ENCODE data around the gene AP2B1. TPM values are rescaled to one million over a fixed set of nuclear protein-coding genes. Genes with fewer than 3 reads are reported as not detected.

Gene AP2B1
- total RNA-seq, 2 experiments from 2014 or later, result 166 to 184 TPM

DNA sequence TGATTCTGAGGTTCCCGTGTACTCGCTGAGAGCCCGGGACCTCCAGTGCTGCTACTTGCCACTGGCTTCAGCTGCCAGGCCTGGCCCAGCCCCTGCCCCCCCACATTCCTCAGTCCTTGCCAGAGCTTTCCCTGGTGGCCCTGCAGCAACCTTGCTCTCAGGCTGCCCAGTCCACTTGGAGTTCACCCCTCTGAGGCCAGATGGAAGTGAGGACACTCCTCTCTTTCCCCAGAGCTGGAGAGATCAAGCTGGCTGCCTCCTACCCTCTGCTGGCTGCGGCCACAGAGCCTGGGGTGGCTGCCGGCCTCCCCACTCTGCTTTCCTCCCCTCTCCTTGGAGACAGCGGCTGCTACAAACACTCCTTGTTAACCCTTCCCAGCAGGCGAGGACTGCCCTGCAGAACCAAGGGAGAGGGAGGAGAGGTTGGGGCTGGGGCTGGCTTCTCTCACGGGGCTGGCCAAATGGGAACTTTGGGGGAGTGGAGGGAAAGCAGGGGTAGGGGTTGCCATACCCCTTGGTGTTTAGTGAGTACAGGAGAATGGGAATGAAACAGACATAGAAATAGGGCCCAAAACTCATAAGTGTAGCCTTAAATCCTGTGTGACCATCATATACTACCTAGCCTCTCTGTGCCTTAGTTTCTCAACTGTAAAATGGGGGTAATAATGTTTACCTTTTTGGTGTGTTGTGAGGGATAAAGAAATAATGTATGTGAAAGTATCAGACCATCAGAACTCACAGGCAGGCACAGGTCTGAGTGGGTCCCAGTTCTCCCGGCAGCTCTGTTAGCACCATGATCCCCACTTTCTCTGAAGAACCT is 166.0 kb downstream of the AP2B1 start, which contains the start of gene GAS2L2:
Gene GAS2L2, minus strand, starts transcription at position 295 of the 820 bp plus-strand sequence. CDS start 389 bp downstream, outside the sequence.
- H3K9me3 Mint-ChIP-seq (ENCODE audit: low read depth), result no peaks in the 10 kb centered on the region
- no peak within 1 kb of the TSS for H3K4me3 Mint-ChIP-seq
- no peak for DNase-seq
- no peaks in the 10 kb centered on the region for H3K36me3 Mint-ChIP-seq
- ATAC-seq, result no peak
- peaks cover 8% of the 10 kb centered on the region for H3K4me1 Mint-ChIP-seq
- CTCF ChIA-PET, result interaction anchor here (0.6 to 7.6 kb wide), 3 partner anchors 12 to 56 kb away, joined by 3 to 58 read pairs (median 3); partner anchors contain the start of gene TAF15
- H3K27ac Mint-ChIP-seq, result no peak within 1 kb of the TSS
- peaks cover 49% of the 10 kb centered on the region for H3K27me3 Mint-ChIP-seq

DNA sequence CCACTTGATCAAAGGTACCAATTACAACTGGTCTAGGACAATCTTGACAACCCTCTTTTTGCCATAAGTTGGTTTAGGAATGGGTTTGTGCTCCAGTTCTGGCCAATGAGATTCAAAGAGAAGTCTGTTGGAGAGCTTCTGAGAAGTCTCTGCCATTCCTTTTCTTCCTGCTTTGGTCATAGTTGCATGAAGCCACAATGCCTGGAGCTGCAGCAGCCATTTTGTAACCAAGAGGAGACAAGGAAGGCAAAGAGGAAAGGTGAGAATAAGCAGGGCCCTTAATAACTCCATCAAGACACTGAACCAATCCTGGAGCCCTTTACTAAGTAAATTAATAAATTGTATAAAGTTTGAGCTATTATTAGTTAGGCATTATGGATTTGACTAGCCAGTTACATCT is 170.1 kb downstream of the AP2B1 start:
- ATAC-seq (no peak), DNase-seq (no peak)
- Mint-ChIP-seq H3K4me1 (no peaks in the 10 kb centered on the region), H3K27ac (no peak overlapping the region), H3K27me3 (peaks cover 17% of the 10 kb centered on the region), H3K36me3 (no peaks in the 10 kb centered on the region), H3K4me3 (no peak overlapping the region), H3K9me3 (ENCODE audit: low read depth) (no peaks in the 10 kb centered on the region)
- CTCF ChIA-PET, result interaction anchor here (0.9 to 2.1 kb wide), 3 partner anchors 10 to 92 kb away, joined by 4 to 6 read pairs (median 4); no protein-coding TSS in a partner anchor

DNA sequence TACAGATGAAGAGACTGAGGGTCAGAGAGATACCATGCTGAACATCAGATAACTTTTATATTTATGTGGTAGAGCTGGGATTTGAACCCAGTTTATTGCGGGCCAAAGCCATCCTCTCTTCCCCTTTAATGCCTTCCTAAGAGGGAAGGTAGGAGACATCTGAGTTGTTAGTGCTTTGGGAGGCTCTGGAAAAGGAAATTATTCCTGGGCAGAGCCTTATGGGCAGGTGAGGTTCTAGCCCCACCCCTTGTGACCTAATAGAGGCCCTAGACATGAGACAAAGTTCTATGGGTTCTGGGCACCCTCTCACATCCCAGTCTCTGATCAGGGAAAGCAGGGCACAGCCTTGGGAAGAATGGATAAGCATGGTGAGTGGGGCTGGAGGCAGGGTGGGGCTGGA is 173.5 kb downstream of the AP2B1 start, which contains the start of gene C17orf50:
Gene C17orf50, plus strand, starts transcription at position 301 of the 400 bp plus-strand sequence. Its CDS starts 55 bp downstream, at position 356.
- H3K9me3 Mint-ChIP-seq (ENCODE audit: low read depth), result no peaks in the 10 kb centered on the region
- no peak within 1 kb of the TSS for H3K27ac Mint-ChIP-seq
- DNase-seq (no peak), ATAC-seq (no peak)
- CTCF ChIA-PET, result interaction anchor here (2.9 to 12.5 kb wide), 3 partner anchors 13 to 48 kb away, joined by 13 to 368 read pairs (median 106); partner anchors contain the start of genes MMP28 and TAF15
- no peak within 1 kb of the TSS for H3K4me3 Mint-ChIP-seq
- peaks cover 12% of the 10 kb centered on the region for H3K4me1 Mint-ChIP-seq
- no peaks in the 10 kb centered on the region for H3K27me3 Mint-ChIP-seq
- no peaks in the 10 kb centered on the region for H3K36me3 Mint-ChIP-seq

DNA sequence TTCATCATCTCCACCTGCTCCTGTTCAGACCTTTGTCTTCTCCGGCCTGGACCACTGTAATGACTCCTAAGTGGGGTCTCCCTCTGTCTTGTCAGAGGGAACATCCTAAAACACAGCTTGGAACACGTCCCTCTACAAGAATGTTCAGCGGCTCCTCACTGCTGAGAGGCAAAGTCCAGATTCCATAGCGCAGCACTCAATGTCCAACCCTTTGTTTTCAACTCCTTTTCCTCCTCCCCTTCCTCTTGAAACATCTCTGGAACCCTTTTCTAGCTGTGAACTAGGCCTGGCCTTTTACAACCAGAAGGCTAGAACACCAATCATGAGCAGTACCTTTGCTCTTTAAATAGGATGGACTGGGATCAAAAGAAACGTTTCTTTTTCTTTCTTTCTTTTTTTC is 174.5 kb downstream of the AP2B1 start:
- no peaks in the 10 kb centered on the region for H3K9me3 Mint-ChIP-seq (ENCODE audit: low read depth)
- peaks cover 13% of the 10 kb centered on the region for H3K4me1 Mint-ChIP-seq
- ATAC-seq, result no peak
- H3K27ac Mint-ChIP-seq, result no peak overlapping the region
- no peaks in the 10 kb centered on the region for H3K36me3 Mint-ChIP-seq
- no peak for DNase-seq
- no peak overlapping the region for H3K4me3 Mint-ChIP-seq
- CTCF ChIA-PET, result interaction anchor here (2.9 to 12.5 kb wide), 3 partner anchors 14 to 47 kb away, joined by 13 to 368 read pairs (median 106); partner anchors contain the start of genes MMP28 and TAF15
- H3K27me3 Mint-ChIP-seq, result no peaks in the 10 kb centered on the region

GRCh38 chr17:35763767-35764122 is 176.6 kb downstream of the AP2B1 start:
- Mint-ChIP-seq H3K27ac (no peak overlapping the region), H3K4me3 (peak overlapping the region; percentile 76), H3K4me1 (peaks cover 13% of the 10 kb centered on the region), H3K9me3 (ENCODE audit: low read depth) (no peaks in the 10 kb centered on the region), H3K27me3 (peaks cover 3% of the 10 kb centered on the region), H3K36me3 (no peaks in the 10 kb centered on the region)
- CTCF ChIA-PET, result interaction anchor here (0.6 to 12.5 kb wide), 81 partner anchors 8 to 719 kb away, joined by 3 to 368 read pairs (median 4); partner anchors contain the start of genes CCL4L2, CCL5, GAS2L2 and MMP28
- DNase-seq (no peak), ATAC-seq (no peak)

GRCh38 chr17:35764123-35764991 is 177.2 kb downstream of the AP2B1 start:
- Mint-ChIP-seq H3K27me3 (peaks cover 3% of the 10 kb centered on the region), H3K4me3 (peak overlapping the region; percentile 76), H3K9me3 (ENCODE audit: low read depth) (no peaks in the 10 kb centered on the region), H3K36me3 (no peaks in the 10 kb centered on the region), H3K27ac (peak overlapping the region; percentile 54), H3K4me1 (peaks cover 13% of the 10 kb centered on the region)
- CTCF ChIA-PET, result interaction anchor here (0.6 to 12.5 kb wide), 83 partner anchors 8 to 719 kb away, joined by 3 to 368 read pairs (median 4); partner anchors contain the start of genes CCL4L2, CCL5, GAS2L2 and MMP28
- ATAC-seq, result peak; percentile 94
- DNase-seq, result peak; percentile 90

DNA sequence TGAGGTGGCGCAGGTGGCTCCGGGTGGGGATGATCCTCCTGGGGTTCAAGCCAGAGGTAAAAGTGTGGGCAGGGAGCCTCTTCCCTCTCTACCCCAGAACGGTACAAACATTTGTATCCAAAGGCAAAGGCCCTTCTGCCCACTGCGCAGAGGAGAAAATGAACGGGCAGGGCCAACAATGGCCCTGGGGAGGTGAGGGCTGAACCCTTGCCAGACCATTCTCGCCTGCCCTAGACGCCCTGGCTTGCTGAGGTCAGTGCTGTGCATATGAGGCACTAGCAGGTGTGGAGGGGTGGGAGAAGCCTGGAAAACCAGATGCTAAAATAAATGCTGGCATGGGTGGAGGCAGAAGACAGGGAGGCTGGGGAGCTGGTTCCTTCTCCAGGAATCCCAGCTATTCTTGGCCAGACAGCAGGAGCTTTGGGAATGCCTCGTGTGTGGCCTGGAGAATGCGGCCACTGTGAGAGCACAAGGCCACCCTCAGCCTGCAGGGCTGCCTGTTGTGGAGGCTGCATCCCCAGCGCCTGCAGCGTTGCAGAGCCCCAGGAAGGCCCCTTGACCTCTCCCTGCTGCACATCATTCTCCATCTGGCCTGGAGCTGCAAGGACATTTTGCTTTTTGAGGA is 178.1 kb downstream of the AP2B1 start:
- Mint-ChIP-seq H3K27me3 (peaks cover 3% of the 10 kb centered on the region), H3K9me3 (ENCODE audit: low read depth) (no peaks in the 10 kb centered on the region), H3K4me1 (peaks cover 13% of the 10 kb centered on the region), H3K36me3 (no peaks in the 10 kb centered on the region), H3K4me3 (peak overlapping the region; percentile 76), H3K27ac (no peak overlapping the region)
- DNase-seq (no peak), ATAC-seq (no peak)
- CTCF ChIA-PET, result interaction anchor here (0.8 to 12.5 kb wide), 24 partner anchors 12 to 638 kb away, joined by 3 to 368 read pairs (median 7); partner anchors contain the start of genes GAS2L2, MMP28 and TAF15

DNA sequence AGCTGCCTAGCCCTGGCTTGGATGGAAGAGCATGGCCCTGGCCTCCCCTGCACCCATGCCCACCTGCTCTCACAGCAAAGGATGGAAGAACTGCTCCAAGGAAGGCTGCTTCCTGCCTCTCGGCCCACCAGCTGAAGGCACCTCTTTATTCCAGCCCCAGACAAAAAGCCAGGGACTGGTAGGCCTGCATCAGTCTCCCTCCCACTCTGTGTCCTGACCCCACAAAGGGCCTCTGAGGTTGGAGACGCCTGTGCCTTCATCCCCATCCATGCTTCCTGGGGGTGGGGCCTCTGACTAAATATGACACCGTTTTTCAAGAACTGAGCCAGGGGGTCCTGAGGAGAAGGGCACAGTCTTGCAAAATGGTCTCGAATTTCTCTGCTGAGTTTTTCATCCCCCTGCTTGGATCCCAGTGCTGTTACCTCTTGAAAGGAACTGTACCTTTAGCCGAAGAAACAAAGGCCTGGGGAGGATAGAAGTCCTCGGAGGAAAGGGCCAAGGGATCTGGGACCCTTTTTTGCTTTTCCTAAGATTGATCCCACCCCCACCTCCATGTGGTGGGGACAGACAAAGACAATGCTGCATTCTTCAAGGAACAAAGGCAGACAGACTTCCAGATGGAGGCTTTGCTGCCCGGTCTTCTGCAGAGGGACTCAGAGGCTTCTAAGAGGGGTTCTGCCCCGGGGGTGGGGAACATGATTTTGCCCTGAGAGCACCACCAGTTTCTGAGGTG is 178.8 kb downstream of the AP2B1 start:
- Mint-ChIP-seq H3K27ac (no peak overlapping the region), H3K4me3 (no peak overlapping the region), H3K9me3 (ENCODE audit: low read depth) (no peaks in the 10 kb centered on the region), H3K36me3 (no peaks in the 10 kb centered on the region), H3K27me3 (peaks cover 3% of the 10 kb centered on the region), H3K4me1 (peaks cover 13% of the 10 kb centered on the region)
- CTCF ChIA-PET, result interaction anchor here (0.8 to 12.5 kb wide), 10 partner anchors 15 to 638 kb away, joined by 3 to 368 read pairs (median 18); partner anchors contain the start of genes GAS2L2, MMP28 and TAF15
- no peak for DNase-seq
- ATAC-seq, result no peak

DNA sequence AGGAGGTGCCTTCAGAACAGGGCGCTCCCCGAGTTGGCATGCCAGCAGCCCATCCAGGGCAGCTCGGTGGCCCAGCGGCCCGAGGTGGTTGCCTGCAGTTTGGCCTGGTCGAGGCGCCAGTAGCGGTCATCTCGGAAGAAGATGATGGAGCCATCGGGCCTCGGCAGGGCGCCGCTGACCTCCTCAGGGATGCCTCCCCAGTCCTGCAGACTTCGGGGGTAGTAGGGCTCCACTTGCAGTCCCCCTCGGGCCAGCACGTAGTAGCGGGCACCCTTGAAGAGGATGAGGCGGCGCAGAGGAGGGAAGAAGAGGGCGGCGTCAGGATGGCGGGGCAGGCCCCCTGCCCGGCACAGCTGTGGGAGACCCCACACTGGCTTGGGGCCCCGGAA is 179.4 kb downstream of the AP2B1 start:
- peaks cover 13% of the 10 kb centered on the region for H3K4me1 Mint-ChIP-seq
- H3K27ac Mint-ChIP-seq, result no peak overlapping the region
- no peaks in the 10 kb centered on the region for H3K9me3 Mint-ChIP-seq (ENCODE audit: low read depth)
- no peak overlapping the region for H3K4me3 Mint-ChIP-seq
- H3K27me3 Mint-ChIP-seq, result peaks cover 3% of the 10 kb centered on the region
- no peak for ATAC-seq
- H3K36me3 Mint-ChIP-seq, result no peaks in the 10 kb centered on the region
- CTCF ChIA-PET, result interaction anchor here (0.8 to 12.5 kb wide), 9 partner anchors 11 to 187 kb away, joined by 3 to 368 read pairs (median 5); partner anchors contain the start of genes GAS2L2, MMP28, PEX12 and TAF15
- DNase-seq, result no peak

DNA sequence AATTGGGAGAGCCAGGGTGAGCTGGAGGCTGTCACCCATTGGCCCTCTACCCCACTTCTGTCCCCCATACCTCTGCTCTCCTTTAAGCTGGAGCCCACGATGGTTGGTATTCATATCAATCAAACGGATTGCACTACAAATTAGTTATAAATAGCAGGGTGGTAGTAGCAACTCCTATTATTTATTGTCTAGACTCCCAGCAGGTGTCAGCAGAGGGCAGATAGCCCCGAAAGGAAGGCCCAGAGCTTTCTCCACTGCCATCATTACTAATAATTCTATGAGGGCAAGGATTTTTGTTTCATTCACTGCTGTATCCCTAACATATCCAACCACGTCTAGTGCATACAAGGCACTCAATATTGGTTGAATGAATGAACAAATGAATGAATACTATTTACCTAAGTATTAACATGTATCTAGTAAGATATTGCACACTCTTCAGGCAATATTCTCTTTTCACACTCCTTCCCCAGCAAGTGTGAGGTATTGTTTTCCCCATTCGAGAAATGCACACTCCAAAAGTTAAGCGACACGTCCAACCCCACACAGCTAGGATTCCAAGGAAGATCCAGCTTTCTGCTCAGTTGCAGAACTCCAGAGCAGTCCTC is 179.9 kb downstream of the AP2B1 start:
- DNase-seq (no peak), ATAC-seq (no peak)
- Mint-ChIP-seq H3K27ac (no peak overlapping the region), H3K4me3 (no peak overlapping the region), H3K9me3 (ENCODE audit: low read depth) (no peaks in the 10 kb centered on the region), H3K4me1 (peaks cover 13% of the 10 kb centered on the region), H3K36me3 (no peaks in the 10 kb centered on the region), H3K27me3 (peaks cover 7% of the 10 kb centered on the region)
- CTCF ChIA-PET, result interaction anchor here (0.7 to 12.5 kb wide), 11 partner anchors 10 to 188 kb away, joined by 3 to 368 read pairs (median 5); partner anchors contain the start of genes GAS2L2, MMP28, PEX12 and TAF15

GRCh38 chr17:35768797-35769196 is 181.7 kb downstream of the AP2B1 start:
- no peak overlapping the region for H3K27ac Mint-ChIP-seq
- CTCF ChIA-PET, result interaction anchor here (1.1 to 12.5 kb wide), 3 partner anchors 40 to 456 kb away, joined by 3 to 368 read pairs (median 3); partner anchors contain the start of gene TAF15
- peaks cover 22% of the 10 kb centered on the region for H3K27me3 Mint-ChIP-seq
- H3K9me3 Mint-ChIP-seq (ENCODE audit: low read depth), result no peaks in the 10 kb centered on the region
- ATAC-seq (no peak), DNase-seq (no peak)
- peaks cover 12% of the 10 kb centered on the region for H3K4me1 Mint-ChIP-seq
- no peaks in the 10 kb centered on the region for H3K36me3 Mint-ChIP-seq
- H3K4me3 Mint-ChIP-seq, result no peak overlapping the region

Measured in activated CD8-positive, alpha-beta memory T cell treated with anti-CD3 and anti-CD28 coated beads, Interleukin-2, amount 10 ng/mL, durations not matched to agents 7 days and 5 days (primary cell).